HepG2 (cell line): ENCODE data around the gene NKAIN2. TPM values are rescaled to one million over a fixed set of nuclear protein-coding genes. Genes with fewer than 3 reads are reported as not detected.

Experiments
- ATAC-seq: fragments of 200-7000 bp; cut with Tn5 transposase; 3 replicates; pipeline ENCODE4 v1.9.1; 2020; ENCODE audit warnings: mild to moderate bottlenecking, moderate library complexity
- BruUV-seq: library from RNA; stranded (reverse); fragments of 400-500 nt; replicated peaks from 2 replicates; lab custom pipeline; 2021; lab: Mats Ljungman, UMichigan
- CTCF ChIA-PET: fragments of 300-600 bp; formaldehyde crosslinking; extraction: SDS; loops from one replicate; lab custom pipeline; 2021; ENCODE audit warnings: low total read pairs, inconsistent platforms, low intra/inter-chr PET ratio; lab: Yijun Ruan, JAX
- POLR2A ChIA-PET: fragments of 350-600 bp; sonication (Branson Sonifier 250); formaldehyde crosslinking; loops from one replicate; lab custom pipeline; 2020; ENCODE audit warnings: antibody characterized with exemption, inconsistent platforms; lab: Yijun Ruan, JAX
- DNase-seq: peaks from one replicate; pipeline ENCODE4 v3.0.0-alpha.2; 2015; ENCODE audit warnings: low spot score
- FAIRE-seq: peaks from 3 replicates; lab custom pipeline; 2011; peaks lifted over from hg19 to GRCh38; lab: Jason Lieb, UNC
- H2AFZ ChIP-seq: one replicate; pipeline ENCODE4 v1.6.1; 2011; ENCODE audit warnings: low read length, inconsistent platforms
- H3K27ac ChIP-seq: fragments of 300-600 bp; 3 replicates; pipeline ENCODE4 v1.8.0; 2011; ENCODE audit warnings: mixed run types, mild to moderate bottlenecking, mixed read lengths, low read length, inconsistent platforms; ENCODE audit not compliant: insufficient read depth; ENCODE audit errors: extremely low read length
- H3K27me3 ChIP-seq, 2 experiments: fragments of 200-600 bp in 1 of 2; 2 replicates in 1 of 2; 3 replicates in 1 of 2; pipeline versions ENCODE4 v1.6.0 to v1.8.0; 2011; ENCODE audit warnings: low read length in 2 of 2, mild to moderate bottlenecking in 2 of 2, moderate library complexity in 2 of 2, inconsistent platforms in 1 of 2; ENCODE audit not compliant: insufficient read depth in 2 of 2, control insufficient read depth in 1 of 2
- H3K36me3 ChIP-seq, 2 experiments: fragments of 200-600 bp in 1 of 2; replicated peaks in 1 of 2; 2 replicates in 1 of 2; 3 replicates in 1 of 2; pipeline versions ENCODE4 v1.5.1 to v1.8.0; 2011; ENCODE audit warnings: low read length in 2 of 2, inconsistent platforms in 1 of 2; ENCODE audit not compliant: insufficient read depth in 2 of 2, control insufficient read depth in 1 of 2
- H3K4me1 ChIP-seq: 2 replicates; pipeline ENCODE4 v1.5.1; 2012; ENCODE audit warnings: low read length, inconsistent platforms; ENCODE audit not compliant: insufficient read depth
- H3K4me2 ChIP-seq: 2 replicates; pipeline ENCODE4 v1.6.0; 2011; ENCODE audit warnings: low read depth, low read length, inconsistent platforms
- H3K4me3 ChIP-seq, 3 experiments: fragments of 200-600 bp in 1 of 3; sonication (generic), shearing (Covaris generic) in 1 of 3; replicated peaks in 1 of 3; 2 replicates each; pipeline ENCODE4 v1.5.1; 2011 to 2016; ENCODE audit warnings: low read length in 3 of 3, inconsistent platforms in 2 of 3, low read depth in 2 of 3, mild to moderate bottlenecking in 2 of 3, control low read depth in 1 of 3, mixed read lengths in 1 of 3; ENCODE audit not compliant: insufficient read depth in 1 of 3
- H3K79me2 ChIP-seq: one replicate; pipeline ENCODE4 v1.6.1; 2011; ENCODE audit warnings: low read length, inconsistent platforms; ENCODE audit not compliant: insufficient read depth
- H3K9ac ChIP-seq: 2 replicates; pipeline ENCODE4 v1.6.0; 2011; ENCODE audit warnings: mild to moderate bottlenecking, low read depth, low read length, inconsistent platforms; ENCODE audit not compliant: insufficient read depth
- H3K9me3 ChIP-seq: 2 replicates; pipeline ENCODE4 v1.5.1; 2012; ENCODE audit warnings: mild to moderate bottlenecking, low read length
- H4K20me1 ChIP-seq: 2 replicates; pipeline ENCODE4 v1.6.0; 2011; ENCODE audit warnings: inconsistent platforms, mild to moderate bottlenecking, low read length, moderate library complexity; ENCODE audit not compliant: insufficient read depth
- CCAR2 ChIP-seq: fragments of 200-400 bp; formaldehyde crosslinking; optimal IDR thresholded peaks from 2 replicates; pipeline ENCODE3; 2018; ENCODE audit warnings: low read depth, mild to moderate bottlenecking, low read length, moderate library complexity
- CREM ChIP-seq, 2 experiments: sonication (generic) in 1 of 2; formaldehyde crosslinking in 1 of 2; IDR thresholded peaks; 2 replicates each; pipeline versions ENCODE4 v1.4.0 to v1.6.1; 2016 to 2020; ENCODE audit warnings: antibody characterized with exemption in 1 of 2, mild to moderate bottlenecking in 1 of 2, missing genetic modification reagents in 1 of 2
- CTCF ChIP-seq: sonication (generic); formaldehyde crosslinking; IDR thresholded peaks from 2 replicates; pipeline ENCODE4 v1.5.0; 2020; ENCODE audit warnings: mild to moderate bottlenecking, missing genetic modification reagents, moderate library complexity
- ETV5 ChIP-seq: IDR thresholded peaks from 2 replicates; pipeline ENCODE4 v1.6.1; 2018; ENCODE audit warnings: missing biosample characterization, missing genetic modification reagents, inconsistent platforms, borderline replicate concordance
- NFRKB ChIP-seq: fragments of 450-650 bp; IDR thresholded peaks from 2 replicates; pipeline ENCODE4 v1.6.1; 2017
- ONECUT2 ChIP-seq: sonication (generic); formaldehyde crosslinking; IDR thresholded peaks from 2 replicates; pipeline ENCODE4 v1.4.0; 2020; ENCODE audit warnings: missing genetic modification reagents
- PAF1 ChIP-seq: IDR thresholded peaks from 2 replicates; pipeline ENCODE4 v1.6.1; 2016; ENCODE audit warnings: missing genetic modification reagents, missing compliant biosample characterization
- PHB2 ChIP-seq: fragments of 450-650 bp; IDR thresholded peaks from 2 replicates; pipeline ENCODE4 v1.6.1; 2018; ENCODE audit not compliant: partially characterized antibody
- SIN3B ChIP-seq: fragments of 150-350 bp; IDR thresholded peaks from 2 replicates; pipeline ENCODE4 v1.6.1; 2014; ENCODE audit warnings: low read length
- SP4 ChIP-seq: sonication (generic); formaldehyde crosslinking; IDR thresholded peaks from 2 replicates; pipeline ENCODE4 v1.8.1; 2023; ENCODE audit warnings: mild to moderate bottlenecking, missing genetic modification reagents
- TBX2 ChIP-seq: sonication (generic); formaldehyde crosslinking; IDR thresholded peaks from 2 replicates; pipeline ENCODE4 v1.5.0; 2020; ENCODE audit warnings: missing genetic modification reagents, mild to moderate bottlenecking, borderline replicate concordance
- TCF7 ChIP-seq: sonication (generic); IDR thresholded peaks from 2 replicates; pipeline ENCODE4 v1.6.1; 2016; ENCODE audit warnings: antibody characterized with exemption, low read depth
- WGBS: methylation state at CpG from one replicate; pipeline ENCODE4 v1.1.6; 2017; ENCODE audit warnings: low lambda C conversion rate; 5-methylcytosine and 5-hydroxymethylcytosine counted together
- in situ Hi-C: cut with HindIII; loops from 2 replicates; pipeline ENCODE4 v1.10.0; 2017; ENCODE audit warnings: low pct_unique_long_range_greater_than_20kb; ENCODE audit not compliant: extremely low pct_ligation_motif_present
- intact Hi-C: fragments of 100-400 bp; cut with micrococcal nuclease; formaldehyde crosslinking; loops from one replicate; pipeline ENCODE4 v1.10.0; 2022; ENCODE audit not compliant: unreplicated experiment
- polyA plus RNA-seq, 8 experiments: library from polyadenylated mRNA; depleted of rRNA in 3 of 8; stranded (reverse) in 7 of 8; unstranded in 1 of 8; fragments of >200 nt; fragmentation: Illumina TruSeq in 4 of 8; extraction: Trizol in 4 of 8; gene quantifications; 2 replicates each; pipeline versions ENCODE4 v1.2.1 to v1.2.3, GENCODE V29; 2011 to 2016; ENCODE audit warnings: low read depth in 4 of 8, missing spikeins in 1 of 8, mixed read lengths in 1 of 8; ENCODE audit not compliant: insufficient read depth in 1 of 8
- total RNA-seq, 5 experiments: library from RNA; depleted of rRNA; stranded (reverse); fragments of >200 nt; fragmentation: Illumina TruSeq; extraction: Trizol; gene quantifications; 2 replicates each; pipeline ENCODE4 v1.2.3, GENCODE V29; 2016; ENCODE audit warnings: low read depth in 1 of 5

NKAIN2 gene
- total and polyA plus RNA-seq, 2 of the 13 experiments (the other 11 are each of a cell fraction or from before 2014, with no cell fraction given): not detected

DNA sequence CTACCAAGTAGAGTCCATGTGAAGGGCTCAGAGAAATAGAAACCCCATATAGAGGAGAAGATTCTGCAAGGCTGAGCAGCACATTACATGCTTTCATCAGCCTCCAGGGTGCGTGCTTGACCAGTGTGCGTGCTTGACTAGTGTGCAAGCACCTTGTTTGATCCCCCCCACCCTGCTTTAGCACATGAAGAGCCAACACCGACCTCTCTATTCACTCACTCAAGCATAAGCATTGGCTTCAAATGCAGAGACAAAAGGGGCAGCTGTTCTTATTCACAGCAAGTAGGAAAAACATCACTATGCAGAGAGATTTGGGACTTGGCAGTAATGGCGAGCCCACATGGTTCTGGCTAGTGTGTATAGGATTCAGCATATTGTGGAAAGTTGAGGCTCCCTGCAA lies 879.8 kb downstream of the NKAIN2 start:
- no TSS peak for BruUV-seq
- peak; percentile 49 for ATAC-seq
- POLR2A ChIA-PET: no interaction called here

DNA sequence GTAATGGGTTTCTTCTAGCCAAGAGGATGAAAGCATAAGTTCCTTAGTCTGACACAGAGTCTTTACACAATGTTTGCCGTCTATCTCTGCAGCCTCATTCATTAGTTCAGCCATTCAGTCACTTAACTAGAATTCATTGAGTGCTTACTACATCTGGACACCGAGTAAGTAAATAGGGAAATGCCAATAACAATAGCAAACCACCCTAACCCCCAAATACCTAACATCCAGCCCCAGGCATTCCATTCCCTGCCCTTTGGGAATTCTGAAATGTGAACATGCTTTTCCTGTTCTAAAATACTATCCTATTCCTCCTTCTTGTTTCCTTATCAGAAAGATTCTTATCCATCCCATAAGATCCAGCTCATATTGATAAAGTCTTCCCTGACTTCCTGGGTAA lies 881.0 kb downstream of the NKAIN2 start:
- Histone ChIP-seq H3K27ac (no peak overlapping the region), H4K20me1 (no peaks in the 10 kb centered on the region), H3K9ac (no peak overlapping the region), H3K4me1 (no peaks in the 10 kb centered on the region), H3K4me2 (no peak overlapping the region), H3K27me3 (no peaks in the 10 kb centered on the region), H3K36me3 (no peaks in the 10 kb centered on the region), H3K4me3 (no peak overlapping the region), H3K9me3 (0 out of 2 replicates have a peak, but pooled peaks cover 6% of the 10 kb centered on the region), H2AFZ (no peak overlapping the region), H3K79me2 (no peaks in the 10 kb centered on the region)
- WGBS: 5% methylated on average over 2 of the region's 2 CpGs
- ATAC-seq (no peak), FAIRE-seq (no peak), DNase-seq (no peak)
- CTCF ChIA-PET: no interaction called here
- intact Hi-C loops: no loop called here
- POLR2A ChIA-PET: no interaction called here
- BruUV-seq: no TSS peak
- in situ Hi-C loops: no loop called here
- no peak for TF ChIP-seq PAF1 (CRISPR knock-in tag)
- no peak for TF ChIP-seq TCF7
- TF ChIP-seq CCAR2: no peak
- no peak for TF ChIP-seq ONECUT2 (CRISPR knock-in tag)
- no peak for TF ChIP-seq NFRKB
- no peak for TF ChIP-seq SIN3B
- no peak for TF ChIP-seq PHB2
- no peak for TF ChIP-seq TBX2 (CRISPR knock-in tag)
- no peak for TF ChIP-seq SP4
- TF ChIP-seq CREM (IDR thresholded peaks at IDR 0.05): no peak
- no peak for TF ChIP-seq CREM (CRISPR knock-in tag; IDR thresholded peaks at IDR 0.05)

More for the DNA sequence above, 879.8 kb downstream of the NKAIN2 start:
- TF ChIP-seq ETV5 (no peak), CTCF (CRISPR knock-in tag) (0 out of 2 replicates have a peak, but pooled peaks have one; percentile 11)
- Histone ChIP-seq H3K4me2 (no peak overlapping the region), H3K9me3 (peaks cover 18% of the 10 kb centered on the region), H2AFZ (no peak overlapping the region), H3K4me3 (no peak overlapping the region), H3K79me2 (no peaks in the 10 kb centered on the region), H3K4me1 (no peaks in the 10 kb centered on the region), H3K27ac (no peak overlapping the region), H3K9ac (no peak overlapping the region), H3K27me3 (no peaks in the 10 kb centered on the region), H4K20me1 (no peaks in the 10 kb centered on the region), H3K36me3 (no peaks in the 10 kb centered on the region)
- WGBS: 2% methylated on average over 4 of the region's 4 CpGs
- intact Hi-C loops: loop anchor here (2.0 kb wide), 1 partner anchor 171 kb away; no protein-coding TSS in a partner anchor
- CTCF ChIA-PET: no interaction called here
- FAIRE-seq: no peak
- in situ Hi-C loops: no loop called here
- no peak for DNase-seq
